H1 (cell line): ENCODE data around the gene EPB41L1. TPM values are rescaled to one million over a fixed set of nuclear protein-coding genes. Genes with fewer than 3 reads are reported as not detected.
A peak's percentile ranks its signal among the peaks of the same experiment; 100 is the strongest.

ENCODE experiments used
- NRF1 ChIP-seq: IDR thresholded peaks from 2 replicates; pipeline ENCODE4 v1.6.1; 2011; ENCODE audit warnings: mild to moderate bottlenecking, low read depth, low read length, improper control_type of control experiment
- SAP30 ChIP-seq: fragments of 300-600 bp; sonication (generic); IDR thresholded peaks from 2 replicates; pipeline ENCODE4 v1.7.1; 2012; ENCODE audit warnings: low read length, moderate library complexity, mild to moderate bottlenecking, inconsistent platforms; ENCODE audit not compliant: insufficient read depth, insufficient replicate concordance
- TCF12 ChIP-seq: IDR thresholded peaks from 2 replicates; pipeline ENCODE4 v1.6.1; 2011; ENCODE audit warnings: low read depth, mild to moderate bottlenecking, low read length
- polyA plus RNA-seq, 7 experiments: library from polyadenylated mRNA; depleted of rRNA in 3 of 7; stranded (reverse) in 5 of 7; unstranded in 2 of 7; fragments of >200 nt in 5 of 7; fragments of 200-250 nt in 2 of 7; gene quantifications; 1 replicate in 5 of 7; 2 replicates in 1 of 7; 4 replicates in 1 of 7; pipeline versions ENCODE4 v1.2.1 to v1.2.3, GENCODE V29; 2011 to 2013; ENCODE audit warnings: missing spikeins in 2 of 7, mixed read lengths in 2 of 7
- total RNA-seq: library from RNA; stranded (reverse); fragmentation: NEBNext Ultra II Directional; extraction: Animal tissue kit (Norgen Biotek cat#: 25700); gene quantifications from 2 replicates; pipeline ENCODE4 v1.2.1, GENCODE V29; 2021
- TF ChIP-seq, protein P1 (sequence below), 3 experiments: IDR thresholded peaks; 1 replicate in 2 of 3; 2 replicates in 1 of 3; pipeline versions ENCODE4 v1.5.1 to v1.6.1; 2011; ENCODE audit warnings: low read length in 3 of 3, mild to moderate bottlenecking in 3 of 3, inconsistent platforms in 2 of 3, low read depth in 1 of 3, moderate library complexity in 1 of 3; ENCODE audit not compliant: insufficient read depth in 1 of 3; ENCODE audit errors: control extremely low read depth in 1 of 3
- TF ChIP-seq, protein P2 (sequence below): IDR thresholded peaks from 2 replicates; pipeline ENCODE4 v1.6.1; 2011; ENCODE audit warnings: low read depth, mild to moderate bottlenecking, low read length; ENCODE audit not compliant: insufficient read depth

Gene EPB41L1
- total and polyA plus RNA-seq, 2 of the 8 experiments (the other 6 are each of a cell fraction or from before 2014, with no cell fraction given): 14.8 to 36.0 TPM

DNA sequence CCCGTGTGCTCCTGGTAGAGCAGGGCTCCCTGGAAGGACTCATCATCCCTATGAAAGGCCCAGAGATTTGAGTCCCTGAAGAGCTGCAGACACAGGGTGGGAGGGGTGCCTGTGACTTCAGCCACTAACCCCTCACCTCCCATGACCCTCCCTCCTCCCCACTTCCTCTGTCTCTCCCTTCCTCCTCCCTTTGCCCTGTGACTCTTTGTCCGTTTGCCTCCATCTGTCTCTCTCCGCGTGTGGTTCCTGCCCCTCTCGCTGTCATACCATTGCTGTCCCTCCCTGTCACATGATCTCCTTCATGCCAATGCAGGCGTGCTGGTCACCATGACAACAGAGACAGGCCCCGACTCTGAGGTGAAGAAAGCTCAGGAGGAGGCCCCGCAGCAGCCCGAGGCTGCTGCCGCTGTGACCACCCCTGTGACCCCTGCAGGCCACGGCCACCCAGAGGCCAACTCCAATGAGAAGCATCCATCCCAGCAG is 19.0 kb downstream of the EPB41L1 start (continued):
- TF ChIP-seq SAP30 (peak; percentile 85), TCF12 (no peak), NRF1 (no peak)
- TF ChIP-seq, protein P1, sequence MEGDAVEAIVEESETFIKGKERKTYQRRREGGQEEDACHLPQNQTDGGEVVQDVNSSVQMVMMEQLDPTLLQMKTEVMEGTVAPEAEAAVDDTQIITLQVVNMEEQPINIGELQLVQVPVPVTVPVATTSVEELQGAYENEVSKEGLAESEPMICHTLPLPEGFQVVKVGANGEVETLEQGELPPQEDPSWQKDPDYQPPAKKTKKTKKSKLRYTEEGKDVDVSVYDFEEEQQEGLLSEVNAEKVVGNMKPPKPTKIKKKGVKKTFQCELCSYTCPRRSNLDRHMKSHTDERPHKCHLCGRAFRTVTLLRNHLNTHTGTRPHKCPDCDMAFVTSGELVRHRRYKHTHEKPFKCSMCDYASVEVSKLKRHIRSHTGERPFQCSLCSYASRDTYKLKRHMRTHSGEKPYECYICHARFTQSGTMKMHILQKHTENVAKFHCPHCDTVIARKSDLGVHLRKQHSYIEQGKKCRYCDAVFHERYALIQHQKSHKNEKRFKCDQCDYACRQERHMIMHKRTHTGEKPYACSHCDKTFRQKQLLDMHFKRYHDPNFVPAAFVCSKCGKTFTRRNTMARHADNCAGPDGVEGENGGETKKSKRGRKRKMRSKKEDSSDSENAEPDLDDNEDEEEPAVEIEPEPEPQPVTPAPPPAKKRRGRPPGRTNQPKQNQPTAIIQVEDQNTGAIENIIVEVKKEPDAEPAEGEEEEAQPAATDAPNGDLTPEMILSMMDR (IDR thresholded peaks at IDR 0.05; ENCODE audit: control extremely low read depth in 1 of 3, insufficient read depth in 1 of 3, low read depth in 1 of 3, low read length in 3 of 3): no peak
- TF ChIP-seq, protein P2, sequence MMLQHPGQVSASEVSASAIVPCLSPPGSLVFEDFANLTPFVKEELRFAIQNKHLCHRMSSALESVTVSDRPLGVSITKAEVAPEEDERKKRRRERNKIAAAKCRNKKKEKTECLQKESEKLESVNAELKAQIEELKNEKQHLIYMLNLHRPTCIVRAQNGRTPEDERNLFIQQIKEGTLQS: no peak
- TF ChIP-seq, all 59 proteins: peak for 5
